Measurements from ENCODE around the gene TRIM59. TPM values are rescaled to one million over a fixed set of nuclear protein-coding genes. Genes with fewer than 3 reads are reported as not detected.

Gene TRIM59
- total and polyA plus RNA-seq, 10 of the 15 experiments (the other 5 are each of a cell fraction or from before 2014, with no cell fraction given): 14.4 to 105 (median 33.3) TPM

- FAIRE-seq (peak; percentile 65), DNase-seq (ENCODE audit: low read depth, low spot score) (no peak), ATAC-seq (peak; percentile 44)
- CTCF ChIA-PET: interaction anchor here (1.0 to 2.9 kb wide), 15 partner anchors 9 to 601 kb away, joined by 3 to 28 read pairs (median 7); partner anchors contain the start of gene TRIM59
- Histone ChIP-seq H3K79me2 (ENCODE audit: control insufficient read depth, insufficient read depth, low read length) (no peaks in the 10 kb centered on the region), H3K27me3 (replicated peaks in 1 of 2; ENCODE audit: control insufficient read depth in 2 of 2, insufficient read depth in 2 of 2, low read length in 1 of 2) (no peaks in the 10 kb centered on the region), H3K9ac (ENCODE audit: control insufficient read depth, insufficient read depth, low read length) (peak overlapping the region; percentile 64; the same call in 1 of the 2 replicates), H2AFZ (ENCODE audit: control insufficient read depth, low read depth, low read length) (no peak overlapping the region), H3K27ac (ENCODE audit: control insufficient read depth, insufficient read depth) (no peak overlapping the region), H3K4me2 (ENCODE audit: control insufficient read depth, insufficient read depth) (peak overlapping the region; percentile 99), H3K9me3 (replicated peaks; ENCODE audit: control insufficient read depth, insufficient read depth, low read length) (no peaks in the 10 kb centered on the region), H4K20me1 (ENCODE audit: control insufficient read depth, insufficient read depth) (no peaks in the 10 kb centered on the region), H3K36me3 (ENCODE audit: control insufficient read depth in 2 of 2, insufficient read depth in 2 of 2, low read length in 1 of 2) (no peaks in the 10 kb centered on the region), H3K4me3 (no peak overlapping the region), H3K4me1 (ENCODE audit: control insufficient read depth, insufficient read depth, low read length) (peaks cover 3% of the 10 kb centered on the region; the same call in 1 of the 2 replicates)
- intact Hi-C loops (cut with micrococcal nuclease; ENCODE audit: unreplicated experiment): loop anchor here (2.0 to 5.0 kb wide), 2 partner anchors 322 to 454 kb away; no protein-coding TSS in a partner anchor
- WGBS (ENCODE audit: insufficient coverage, insufficient replicate concordance, low lambda C conversion rate, missing lambda C conversion rate): 5% methylated on average over 2 of the region's 2 CpGs
- SMC1A ChIA-PET (ENCODE audit: uncharacterized antibody, unreplicated experiment): interaction anchor here (0.9 to 1.8 kb wide), 4 partner anchors 35 to 454 kb away, joined by 3 to 6 read pairs (median 4); no protein-coding TSS in a partner anchor
- RAD21 ChIA-PET (ENCODE audit: unreplicated experiment): interaction anchor here (1.0 to 1.6 kb wide), 3 partner anchors 454 to 602 kb away, joined by 3 to 5 read pairs (median 4); no protein-coding TSS in a partner anchor
- POLR2A ChIA-PET: no interaction called here
- in situ Hi-C loops (cut with MboI): loop anchor here (10.0 kb wide), 1 partner anchor 322 kb away; no protein-coding TSS in a partner anchor
- no TSS peak for BruUV-seq (replicated peaks)
- TF ChIP-seq CHD1 (IDR thresholded peaks at IDR 0.05; ENCODE audit: low read depth, low read length) (no peak), RUNX3 (IDR thresholded peaks at IDR 0.05; ENCODE audit: low read length) (no peak), RAD21 (IDR thresholded peaks at IDR 0.05; ENCODE audit: insufficient read depth, low read depth, low read length) (peak; percentile 33; the same call in 1 of the 2 replicates), HSF1 (IDR thresholded peaks at IDR 0.05; ENCODE audit: low read depth, low read length) (no peak), TCF3 (IDR thresholded peaks at IDR 0.05; ENCODE audit: borderline replicate concordance, insufficient read depth, low read depth, low read length) (no peak), ZBTB11 (CRISPR knock-in tag; IDR thresholded peaks at IDR 0.05) (no peak), CBFB (IDR thresholded peaks at IDR 0.05; ENCODE audit: low read depth) (no peak), CTCF (IDR thresholded peaks at IDR 0.05 in 2 of 3, conservative IDR thresholded peaks at IDR 0.05 in 1 of 3; ENCODE audit: control insufficient read depth in 2 of 3, extremely low read depth in 1 of 3, insufficient read depth in 1 of 3, low read depth in 3 of 3, low read length in 3 of 3) (peak; percentile 30 to 58 (median 49); a peak in 5 of 6 replicates), NR2C2 (IDR thresholded peaks at IDR 0.05; ENCODE audit: borderline replicate concordance, control insufficient read depth, insufficient read length, low read depth) (no peak), SMC3 (IDR thresholded peaks at IDR 0.05; ENCODE audit: borderline replicate concordance, low read length) (peak; percentile 46; the same call in 1 of the 2 replicates), FOXK2 (IDR thresholded peaks at IDR 0.05) (no peak), ZBTB4 (CRISPR knock-in tag; IDR thresholded peaks at IDR 0.05) (no peak), LARP7 (IDR thresholded peaks at IDR 0.05) (no peak)
These were observed 36.9 kb upstream of the TRIM59 start for GRCh38 chr3:160486459-160486869.
